GM18520 (cell line): Measurements from ENCODE around the gene DNAJC2.
"Not testable (repeated sequence)": the region's sequence is repeated elsewhere in the genome, so short reads cannot be mapped to it uniquely, and the experiment has no call there.

Source experiments
- ATAC-seq: cut with Tn5 transposase; IDR thresholded peaks from one replicate; pipeline ENCODE4 v1.9.1; 2021; ENCODE audit not compliant: unreplicated experiment

DNAJC2 gene

DNA sequence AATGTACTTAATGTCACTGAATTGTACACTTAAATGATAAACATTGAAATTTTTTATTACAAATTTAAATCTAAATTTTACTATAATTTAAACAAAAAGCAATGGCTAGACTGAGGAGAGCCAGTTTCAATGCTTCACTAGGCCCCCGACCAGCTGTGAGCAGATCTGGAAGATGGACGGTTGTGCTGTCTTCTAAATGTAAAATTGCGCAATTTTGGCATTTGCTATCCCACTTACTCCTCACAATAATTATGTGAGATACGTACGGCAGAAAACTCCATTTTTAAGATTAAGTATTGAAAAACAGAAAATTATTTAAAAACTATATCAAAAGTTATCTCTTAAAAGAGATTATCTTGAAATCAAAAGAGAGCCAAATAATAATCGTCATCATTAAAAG lies 71.2 kb downstream of the DNAJC2 start:
- not testable (repeated sequence) for ATAC-seq

DNA sequence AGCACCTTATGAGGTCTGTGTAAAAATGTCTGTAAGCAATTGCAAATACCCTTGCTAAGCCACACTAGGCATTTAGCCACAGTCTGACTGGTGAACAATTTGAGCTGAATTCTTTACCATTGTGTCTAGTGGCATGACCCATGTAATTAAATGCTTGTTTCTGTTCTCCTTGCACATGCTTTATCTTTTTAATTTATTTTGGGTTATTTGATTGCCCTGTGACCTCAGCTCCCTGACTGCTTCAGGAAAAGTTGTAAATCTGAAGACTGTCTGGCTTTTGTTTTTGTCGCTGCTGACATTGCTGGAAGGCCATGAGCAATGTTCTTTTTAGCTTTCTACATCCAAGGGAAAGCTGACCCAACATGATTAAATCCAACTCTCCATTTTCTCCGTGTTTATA lies 78.3 kb downstream of the DNAJC2 start:
- ATAC-seq, result not testable (repeated sequence)

DNA sequence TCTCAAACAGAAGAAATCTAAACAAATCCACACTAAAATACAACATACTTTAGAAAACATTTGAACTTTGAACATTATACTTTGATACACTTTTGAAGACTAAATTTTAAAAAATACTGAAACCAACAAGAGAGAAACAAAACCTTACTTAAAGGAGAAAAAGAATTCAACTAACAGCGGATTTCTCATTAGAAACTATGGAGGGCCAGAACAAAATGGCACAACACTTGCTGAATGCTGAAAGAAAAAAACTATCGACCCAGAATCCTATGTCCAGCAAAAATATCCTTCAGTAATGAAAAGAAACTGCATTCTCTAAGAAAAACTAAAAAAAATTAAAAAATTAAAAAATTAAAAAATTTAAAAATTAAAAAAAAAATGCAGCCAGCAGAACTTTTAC lies 80.5 kb downstream of the DNAJC2 start:
- ATAC-seq, result not testable (repeated sequence)
